ENCODE results near the gene ATAD2B. TPM values are rescaled to one million over a fixed set of nuclear protein-coding genes. Genes with fewer than 3 reads are reported as not detected.

The ATAD2B gene
- total RNA-seq, 1 donor from 2014 or later, result 68.5 TPM

DNA sequence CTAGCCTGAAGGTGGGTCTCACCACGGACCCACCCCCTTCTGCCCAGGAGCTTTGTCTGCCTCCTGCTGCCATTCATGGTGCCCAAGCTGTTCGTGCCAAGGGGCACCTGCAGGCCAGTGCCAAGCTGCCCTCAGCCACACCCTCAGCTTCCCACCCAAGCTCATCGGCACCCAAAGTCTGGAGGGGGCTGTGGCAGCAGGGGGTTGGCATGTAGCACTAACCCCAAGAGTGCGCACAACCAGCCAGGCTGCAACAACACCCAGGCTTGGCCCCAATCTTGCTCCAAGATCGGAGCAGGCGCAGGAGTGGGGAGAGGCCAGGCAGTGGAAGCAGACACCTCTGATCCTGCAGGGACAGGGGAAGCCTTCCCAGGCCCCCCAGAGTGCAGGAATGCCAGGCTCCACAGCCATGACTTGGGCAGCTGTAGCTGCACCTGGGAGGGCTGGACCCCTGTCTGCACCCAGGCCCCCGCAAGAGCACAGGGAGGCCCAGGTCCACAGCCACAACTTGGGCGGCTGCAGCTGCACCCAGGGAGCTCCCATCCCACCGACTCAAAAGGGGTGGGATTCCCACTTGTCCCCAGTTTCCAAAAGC lies 89.9 kb downstream of the ATAD2B start:
- DNase-seq, result no peak

DNA sequence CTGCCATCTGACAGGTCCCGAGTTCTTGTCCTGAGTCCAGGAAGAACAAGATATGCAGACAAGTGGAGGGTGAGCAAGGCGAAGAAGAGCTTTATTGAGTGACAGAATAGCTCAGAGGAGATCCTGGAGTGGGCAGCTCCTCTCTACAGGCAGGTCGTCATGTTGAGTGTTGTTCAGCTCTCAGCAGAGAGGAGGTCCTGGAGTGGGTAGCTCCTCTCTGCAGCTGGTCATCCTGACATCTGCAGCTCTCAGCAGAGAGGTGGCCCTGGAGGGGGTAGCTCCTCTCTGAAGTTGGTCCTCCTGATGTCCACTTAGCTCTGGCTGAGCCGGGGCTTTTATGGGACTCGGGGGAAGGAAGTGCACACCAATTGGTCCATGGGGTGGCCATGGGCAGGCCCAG lies 90.4 kb downstream of the ATAD2B start:
- DNase-seq, result no peak

DNA sequence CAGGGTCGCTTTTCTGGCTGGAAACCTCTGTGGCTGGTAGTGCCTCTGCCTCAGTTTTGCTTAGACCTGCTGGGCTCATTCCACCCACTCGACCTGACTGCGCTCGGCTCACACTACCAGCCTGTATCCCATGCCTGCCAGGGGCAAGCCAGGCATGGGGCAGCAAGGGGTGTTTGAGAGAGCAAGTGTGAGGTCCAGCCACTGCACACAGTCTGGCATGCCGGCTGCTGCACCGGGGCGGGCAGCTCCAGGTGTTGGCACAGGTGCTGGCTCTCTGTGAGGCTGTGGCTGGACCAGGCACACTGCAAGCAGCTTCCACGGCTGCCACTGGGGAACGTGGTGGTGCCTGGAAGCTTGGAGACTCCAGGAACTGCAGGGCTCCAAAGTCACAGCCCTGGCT lies 90.9 kb downstream of the ATAD2B start:
- DNase-seq, result no peak

DNA sequence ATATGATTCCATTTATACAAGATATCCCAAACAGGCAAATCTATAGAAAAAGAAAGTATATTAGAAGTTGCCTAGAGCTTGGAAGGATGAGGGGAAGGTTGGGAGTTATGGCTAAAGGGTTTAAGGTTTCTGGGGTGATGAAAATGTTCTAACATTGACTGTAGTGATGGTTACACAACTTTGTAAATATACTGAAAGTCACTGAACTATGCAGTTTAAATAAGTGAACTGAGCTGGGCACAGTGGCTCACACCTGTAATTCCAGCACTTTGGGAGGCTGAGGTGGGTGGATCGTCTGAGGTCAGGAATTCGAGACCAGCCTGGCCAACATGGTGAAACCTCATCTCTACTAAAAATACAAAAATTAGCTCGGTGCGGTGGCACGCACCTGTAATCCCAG lies 91.5 kb downstream of the ATAD2B start:
- no peak for DNase-seq

DNA sequence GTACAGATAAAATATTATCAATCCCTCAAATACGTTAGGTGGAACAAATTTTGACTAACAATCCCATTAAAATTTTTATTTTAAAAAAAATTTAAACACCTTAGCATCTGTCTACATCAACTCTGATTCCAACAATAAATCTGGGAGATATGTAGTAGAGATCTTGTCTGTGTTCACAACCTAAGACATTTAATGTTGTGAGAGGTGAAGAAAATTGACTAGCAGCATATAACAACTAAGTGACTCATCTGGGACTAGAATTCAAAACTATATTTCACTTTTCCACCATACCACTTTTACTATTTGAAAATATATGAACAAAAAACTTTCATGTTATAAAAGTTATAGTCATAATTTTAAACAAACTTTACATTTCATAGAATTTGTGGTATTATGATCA lies 97.9 kb downstream of the ATAD2B start:
- DNase-seq, result no peak

- no peak for DNase-seq
Observed at GRCh38 chr2:23828256-23828980, 98.5 kb downstream of the ATAD2B start.

DNA sequence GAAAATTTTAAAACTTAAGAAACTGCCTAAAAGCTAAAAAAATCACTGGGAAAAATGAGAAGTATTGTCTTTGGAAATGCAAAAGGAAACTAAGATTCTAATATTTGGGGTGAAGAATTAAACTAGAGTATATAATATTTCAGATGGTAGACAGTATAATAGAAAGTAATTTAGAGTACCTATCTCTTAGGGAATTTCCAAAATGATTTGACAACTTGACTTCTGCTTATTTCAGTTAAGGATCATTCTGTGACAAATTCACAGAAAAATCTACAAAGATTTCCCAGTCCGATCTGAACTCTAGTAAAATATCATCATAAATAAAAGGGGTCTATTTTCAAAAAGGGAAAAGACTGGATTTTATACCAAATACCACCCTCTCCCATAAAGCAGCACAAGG lies 99.6 kb downstream of the ATAD2B start:
- no peak for DNase-seq

GRCh38 chr2:23826771-23827170 lies 100.2 kb downstream of the ATAD2B start:
- no peak for DNase-seq

DNA sequence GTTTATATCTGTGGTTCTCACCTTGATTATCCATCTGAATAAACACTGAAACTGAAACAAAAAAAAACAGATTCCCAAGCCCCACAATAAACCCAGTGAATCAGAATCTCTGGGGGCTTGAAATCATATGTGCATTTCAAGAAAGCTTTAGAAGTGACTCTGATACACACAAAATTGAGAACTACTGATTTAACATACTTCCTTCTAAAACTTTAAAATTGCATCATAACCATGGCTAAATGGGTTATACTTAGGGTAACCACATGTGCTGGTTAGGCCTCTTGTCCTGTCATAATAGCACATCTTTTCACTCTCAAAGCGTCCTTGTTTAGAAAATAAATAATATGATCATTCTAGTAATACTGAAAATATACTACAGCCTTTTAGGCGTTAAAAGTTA lies 100.9 kb downstream of the ATAD2B start:
- no peak for DNase-seq

DNA sequence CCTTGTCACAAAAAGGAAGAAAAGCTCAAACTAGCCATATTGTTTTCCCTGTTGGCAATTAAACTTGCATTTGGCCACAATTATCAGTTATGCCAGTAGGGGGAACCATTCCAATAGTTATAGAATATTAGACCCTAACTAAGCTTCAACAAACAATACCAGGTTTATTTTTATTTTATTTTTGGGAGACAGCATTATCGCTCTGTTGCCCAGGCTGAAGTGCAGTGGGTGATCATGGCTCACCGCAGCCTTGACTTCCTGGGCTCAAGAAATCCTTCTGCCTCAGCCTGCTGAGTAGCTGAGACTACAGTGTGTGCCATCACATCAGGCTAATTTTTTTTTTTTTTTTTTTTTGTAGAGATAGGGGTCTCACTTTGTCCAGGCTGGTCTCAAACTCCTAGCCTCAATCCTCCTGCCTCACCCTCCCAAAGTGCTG lies 102.1 kb downstream of the ATAD2B start:
- DNase-seq, result no peak

DNA sequence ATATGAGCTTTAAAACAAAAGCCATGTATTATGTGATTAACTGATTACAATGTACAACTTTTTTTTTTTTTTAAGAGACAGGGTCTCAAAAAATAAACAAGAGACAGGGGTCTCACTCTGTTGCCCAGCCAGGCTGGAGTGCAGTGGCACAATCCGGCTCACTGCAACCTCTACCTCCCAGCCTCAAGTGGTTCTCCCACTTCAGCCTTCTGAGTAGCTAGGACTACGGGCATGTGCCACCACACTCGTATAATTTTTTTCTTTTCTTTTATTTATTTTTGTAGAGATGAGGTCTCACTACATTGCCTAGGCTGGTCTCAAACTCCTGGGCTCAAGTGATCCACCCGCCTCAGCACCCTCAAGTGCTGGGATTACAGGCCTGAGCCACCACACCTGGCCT lies 103.1 kb downstream of the ATAD2B start:
- DNase-seq, result no peak

DNA sequence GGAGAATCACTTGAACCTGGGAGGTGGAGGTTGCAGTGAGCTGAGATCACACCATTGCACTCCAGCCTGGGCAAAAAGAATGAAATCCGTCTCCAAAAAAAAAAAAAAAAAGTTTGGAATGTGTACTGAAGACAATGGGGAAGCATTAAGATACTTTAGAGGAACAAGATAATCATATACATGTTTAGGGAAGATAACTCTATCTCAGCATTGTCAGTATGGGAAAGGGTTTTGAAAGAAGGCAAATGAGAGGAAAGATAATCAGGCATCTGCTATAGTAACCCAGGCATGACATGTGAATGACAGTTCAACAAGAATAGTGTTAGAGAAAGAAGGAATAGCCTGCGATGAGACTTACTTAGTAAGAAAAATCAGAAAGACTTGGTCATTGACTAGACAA lies 112.0 kb downstream of the ATAD2B start:
- DNase-seq, result no peak

- no peak for DNase-seq
Observed at GRCh38 chr2:23813438-23813837, 113.5 kb downstream of the ATAD2B start.

GRCh38 chr2:23809150-23809549 lies 117.8 kb downstream of the ATAD2B start:
- DNase-seq, result no peak

- no peak for DNase-seq
Observed at GRCh38 chr2:23806665-23807249, 120.2 kb downstream of the ATAD2B start.

GRCh38 chr2:23806201-23806600 lies 120.7 kb downstream of the ATAD2B start:
- no peak for DNase-seq

DNA sequence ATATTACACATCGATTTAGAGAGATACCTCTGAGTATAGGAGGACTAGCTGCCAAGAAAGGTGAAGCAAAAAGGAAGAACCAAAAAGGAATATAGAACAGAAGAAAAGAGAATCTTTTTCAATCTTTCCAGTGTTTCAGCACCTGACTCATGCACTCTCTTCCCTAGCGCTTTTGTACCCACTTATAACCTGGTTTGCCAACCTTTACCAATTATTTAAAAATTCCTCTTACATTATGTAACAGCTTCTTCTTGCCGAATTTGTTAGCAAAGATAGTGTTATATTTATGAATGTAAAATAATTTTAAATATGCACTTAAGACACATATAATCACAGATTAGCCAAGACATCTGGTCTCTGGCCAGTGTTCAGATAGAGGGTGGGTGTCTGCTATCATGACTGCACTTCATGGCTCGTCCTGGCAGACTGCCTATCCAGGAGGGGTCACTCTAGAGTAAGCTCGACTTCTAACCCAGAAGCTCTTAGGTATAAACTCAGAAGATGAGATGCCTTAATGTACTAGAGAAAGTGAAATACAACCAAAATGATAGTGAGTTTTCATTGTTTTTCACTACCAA lies 122.9 kb downstream of the ATAD2B start:
- no peak for DNase-seq

DNA sequence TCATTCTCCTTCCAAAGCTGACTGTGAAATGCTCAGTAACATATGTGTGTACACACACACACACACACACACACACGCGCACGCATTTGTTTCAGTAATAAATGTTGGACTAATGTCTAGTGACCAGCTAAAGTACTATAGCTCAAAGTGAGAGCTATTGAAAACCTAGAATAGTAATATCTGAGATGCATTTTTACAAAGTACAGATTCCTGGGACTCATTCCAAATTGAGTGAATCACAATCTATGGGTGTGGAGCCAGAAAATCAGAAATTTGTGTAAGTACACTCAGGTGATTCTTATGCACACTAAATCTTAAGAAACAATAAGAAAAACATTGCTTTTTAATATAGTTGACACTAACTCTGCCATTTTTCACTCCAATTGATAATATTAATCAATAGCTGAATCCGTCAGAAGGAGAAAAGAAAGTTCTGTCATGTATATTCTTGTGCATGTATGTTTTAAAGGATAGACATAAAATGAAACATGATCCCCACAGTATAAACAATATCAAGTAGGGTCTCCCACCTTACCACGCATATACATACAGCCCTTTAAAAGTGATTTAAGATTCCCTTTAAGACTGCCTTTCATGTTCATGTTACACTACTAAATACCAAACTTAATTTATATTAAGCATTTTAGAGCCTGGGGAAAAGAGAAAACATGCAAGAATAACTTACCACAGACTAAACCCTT lies 123.5 kb downstream of the ATAD2B start:
- no peak for DNase-seq

DNA sequence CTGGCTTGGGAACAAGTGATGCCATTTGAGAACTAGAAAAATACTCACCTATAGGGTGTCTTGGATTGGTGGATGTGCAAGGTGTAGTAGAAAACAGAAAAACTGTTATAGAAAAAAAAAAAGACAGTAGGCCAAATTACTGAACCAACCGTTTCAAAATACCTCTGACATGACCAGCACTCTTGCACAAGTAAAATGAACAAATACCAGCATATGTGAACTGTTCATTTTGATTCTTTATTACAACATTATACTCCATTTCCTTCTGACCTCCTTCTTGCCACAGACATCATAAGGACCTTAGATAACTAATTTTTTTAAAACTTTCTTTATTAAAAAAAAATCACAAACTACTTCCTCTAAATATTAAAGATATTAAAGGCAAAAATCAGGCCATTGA lies 125.5 kb downstream of the ATAD2B start:
- DNase-seq, result no peak

- DNase-seq, result no peak
Observed at GRCh38 chr2:23794234-23794633, 132.7 kb downstream of the ATAD2B start.

DNA sequence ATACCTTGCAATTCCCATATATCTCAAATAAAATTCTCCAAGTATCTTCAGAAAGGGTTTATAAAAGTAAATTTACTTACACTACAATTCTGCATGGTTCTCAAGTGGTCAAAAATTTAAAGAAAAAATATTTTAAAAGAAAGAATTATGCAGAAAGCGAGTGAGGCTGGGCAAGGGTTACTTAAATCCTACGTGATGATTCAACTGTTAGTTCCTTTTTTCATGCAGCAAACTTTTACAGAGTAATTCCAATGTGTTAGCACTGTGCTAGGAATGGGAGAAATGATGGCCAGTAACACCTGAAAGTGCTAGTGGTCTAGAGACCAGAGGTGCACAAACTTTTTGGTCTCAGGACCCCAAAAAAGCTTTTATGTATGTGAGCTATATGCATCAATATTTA lies 133.4 kb downstream of the ATAD2B start:
- no peak for DNase-seq

DNA sequence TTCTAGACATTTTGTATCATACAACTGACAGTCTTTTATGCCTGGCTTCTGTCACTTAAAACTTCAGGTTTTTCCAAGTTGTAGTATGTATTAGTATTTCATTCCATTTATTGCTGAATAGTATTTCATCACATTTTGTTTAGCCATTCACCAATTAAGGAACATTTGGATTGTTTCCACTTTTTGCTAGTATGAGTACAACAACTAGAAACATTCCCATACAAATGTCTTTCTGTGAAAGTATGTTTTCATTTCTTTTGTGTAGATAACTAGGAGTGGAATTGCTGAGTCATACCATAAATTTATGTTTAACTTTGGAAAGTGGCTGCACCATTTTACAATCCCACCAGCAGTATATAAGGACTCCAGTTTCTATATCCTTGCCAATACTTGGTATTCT lies 135.9 kb downstream of the ATAD2B start:
- DNase-seq, result no peak

GRCh38 chr2:23789012-23789411 lies 137.9 kb downstream of the ATAD2B start:
- DNase-seq, result no peak

Data from occipital lobe (tissue), 2 donors.